Measurements from ENCODE around the gene TTC33.

The TTC33 gene

GRCh38 chr5:40551496-40552491 lies 204.0 kb downstream of the TTC33 start:
- H3K36me3 ChIP-seq (ENCODE audit: control insufficient read depth, low read depth, low read length) = no peaks in the 10 kb centered on the region
- H3K27me3 ChIP-seq (ENCODE audit: control insufficient read depth, insufficient read depth, low read length) = no peaks in the 10 kb centered on the region
- no peaks in the 10 kb centered on the region for H3K4me1 ChIP-seq (ENCODE audit: control insufficient read depth, low read depth, low read length)
- H3K27ac ChIP-seq (ENCODE audit: low read length) = no peak overlapping the region
- no peaks in the 10 kb centered on the region for H3K9me3 ChIP-seq (ENCODE audit: control insufficient read depth, low read depth, low read length)
- H3K9ac ChIP-seq (ENCODE audit: low read length) = no peak overlapping the region
- no peak overlapping the region for H3K4me3 ChIP-seq (ENCODE audit: low read length)

- H3K9me3 ChIP-seq (ENCODE audit: control insufficient read depth, low read depth, low read length) = no peaks in the 10 kb centered on the region
- no peaks in the 10 kb centered on the region for H3K27me3 ChIP-seq (ENCODE audit: control insufficient read depth, insufficient read depth, low read length)
- H3K9ac ChIP-seq (ENCODE audit: low read length) = no peak overlapping the region
- no peaks in the 10 kb centered on the region for H3K36me3 ChIP-seq (ENCODE audit: control insufficient read depth, low read depth, low read length)
- H3K4me3 ChIP-seq (ENCODE audit: low read length) = no peak overlapping the region
- H3K27ac ChIP-seq (ENCODE audit: low read length) = no peak overlapping the region
- H3K4me1 ChIP-seq (ENCODE audit: control insufficient read depth, low read depth, low read length) = no peaks in the 10 kb centered on the region
Observed at GRCh38 chr5:40550481-40550880, 205.3 kb downstream of the TTC33 start.

DNA sequence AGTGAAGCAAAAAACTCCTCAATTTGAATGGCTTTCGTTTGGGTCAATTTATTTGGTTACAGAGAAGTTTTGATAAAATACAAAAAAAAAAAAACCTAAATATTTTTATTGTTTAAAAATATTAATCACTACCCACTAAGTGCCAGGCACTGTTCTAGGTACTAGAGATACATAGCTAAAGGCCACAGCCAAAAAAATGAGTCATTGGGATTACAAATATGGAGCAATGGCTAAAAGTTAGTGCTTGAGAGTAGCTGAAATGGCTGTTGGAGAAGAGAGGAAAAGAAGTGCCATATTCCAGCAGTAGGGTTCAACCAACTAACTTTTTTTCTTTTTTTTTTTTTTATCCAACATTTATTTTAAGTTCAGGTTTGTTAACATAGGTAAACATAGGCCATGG lies 206.1 kb downstream of the TTC33 start:
- Histone ChIP-seq H3K9ac (ENCODE audit: low read length) (no peak overlapping the region), H3K27ac (ENCODE audit: low read length) (no peak overlapping the region), H3K4me3 (ENCODE audit: low read length) (no peak overlapping the region), H3K9me3 (ENCODE audit: control insufficient read depth, low read depth, low read length) (no peaks in the 10 kb centered on the region), H3K27me3 (ENCODE audit: control insufficient read depth, insufficient read depth, low read length) (no peaks in the 10 kb centered on the region), H3K36me3 (ENCODE audit: control insufficient read depth, low read depth, low read length) (no peaks in the 10 kb centered on the region), H3K4me1 (ENCODE audit: control insufficient read depth, low read depth, low read length) (no peaks in the 10 kb centered on the region)

GRCh38 chr5:40547994-40548575 lies 207.7 kb downstream of the TTC33 start:
- no peaks in the 10 kb centered on the region for H3K36me3 ChIP-seq (ENCODE audit: control insufficient read depth, low read depth, low read length)
- no peak overlapping the region for H3K27ac ChIP-seq (ENCODE audit: low read length)
- no peak overlapping the region for H3K9ac ChIP-seq (ENCODE audit: low read length)
- H3K4me3 ChIP-seq (ENCODE audit: low read length) = no peak overlapping the region
- no peaks in the 10 kb centered on the region for H3K4me1 ChIP-seq (ENCODE audit: control insufficient read depth, low read depth, low read length)
- H3K27me3 ChIP-seq (ENCODE audit: control insufficient read depth, insufficient read depth, low read length) = no peaks in the 10 kb centered on the region
- no peaks in the 10 kb centered on the region for H3K9me3 ChIP-seq (ENCODE audit: control insufficient read depth, low read depth, low read length)

DNA sequence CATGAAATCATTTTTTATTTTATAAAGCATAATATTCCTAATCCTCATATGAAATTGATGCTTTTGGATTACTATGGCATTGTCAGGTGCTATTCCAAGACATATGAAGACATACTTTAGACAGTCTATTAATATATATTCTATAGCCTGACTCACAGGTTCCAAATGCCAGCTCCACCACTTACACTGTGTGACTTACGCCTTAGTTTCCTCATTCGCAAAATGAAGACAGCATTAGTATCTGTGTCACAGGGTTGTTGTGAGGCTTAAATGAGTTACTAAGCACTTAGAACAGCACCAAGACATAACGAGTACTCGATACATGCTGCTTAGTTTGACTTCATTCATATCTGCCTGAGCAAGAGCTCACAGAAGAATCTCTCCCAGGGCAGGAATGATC lies 208.2 kb downstream of the TTC33 start:
- Histone ChIP-seq H3K9me3 (ENCODE audit: control insufficient read depth, low read depth, low read length) (no peaks in the 10 kb centered on the region), H3K4me1 (ENCODE audit: control insufficient read depth, low read depth, low read length) (no peaks in the 10 kb centered on the region), H3K27me3 (ENCODE audit: control insufficient read depth, insufficient read depth, low read length) (no peaks in the 10 kb centered on the region), H3K9ac (ENCODE audit: low read length) (no peak overlapping the region), H3K4me3 (ENCODE audit: low read length) (no peak overlapping the region), H3K27ac (ENCODE audit: low read length) (no peak overlapping the region), H3K36me3 (ENCODE audit: control insufficient read depth, low read depth, low read length) (no peaks in the 10 kb centered on the region)

- no peaks in the 10 kb centered on the region for H3K27me3 ChIP-seq (ENCODE audit: control insufficient read depth, insufficient read depth, low read length)
- H3K4me3 ChIP-seq (ENCODE audit: low read length) = no peak overlapping the region
- H3K36me3 ChIP-seq (ENCODE audit: control insufficient read depth, low read depth, low read length) = no peaks in the 10 kb centered on the region
- no peak overlapping the region for H3K27ac ChIP-seq (ENCODE audit: low read length)
- H3K9me3 ChIP-seq (ENCODE audit: control insufficient read depth, low read depth, low read length) = no peaks in the 10 kb centered on the region
- H3K4me1 ChIP-seq (ENCODE audit: control insufficient read depth, low read depth, low read length) = no peaks in the 10 kb centered on the region
- no peak overlapping the region for H3K9ac ChIP-seq (ENCODE audit: low read length)
Observed at GRCh38 chr5:40540301-40540700, 215.5 kb downstream of the TTC33 start.

DNA sequence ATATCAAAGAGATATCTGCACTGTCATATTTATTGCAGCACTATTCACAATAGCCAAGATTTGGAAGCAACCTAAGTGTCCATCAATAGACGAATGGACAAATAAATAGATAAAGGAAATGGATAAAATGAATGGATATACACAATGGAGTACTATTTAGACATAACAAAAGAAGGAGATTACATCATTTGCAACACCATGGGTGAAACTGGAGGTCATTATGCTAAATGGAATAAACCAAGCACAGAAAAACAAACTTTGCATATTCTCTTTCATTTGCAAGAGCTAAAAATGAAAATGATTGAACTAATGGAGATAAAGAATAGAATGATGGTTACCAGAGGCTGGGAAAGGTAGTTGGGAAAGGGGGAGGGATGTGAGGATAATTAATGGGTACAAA lies 231.1 kb downstream of the TTC33 start:
- Histone ChIP-seq H3K27ac (ENCODE audit: low read length) (no peak overlapping the region), H3K9ac (ENCODE audit: low read length) (no peak overlapping the region), H3K27me3 (ENCODE audit: control insufficient read depth, insufficient read depth, low read length) (no peaks in the 10 kb centered on the region), H3K4me3 (ENCODE audit: low read length) (no peak overlapping the region), H3K9me3 (ENCODE audit: control insufficient read depth, low read depth, low read length) (no peaks in the 10 kb centered on the region), H3K36me3 (ENCODE audit: control insufficient read depth, low read depth, low read length) (no peaks in the 10 kb centered on the region), H3K4me1 (ENCODE audit: control insufficient read depth, low read depth, low read length) (peaks cover 7% of the 10 kb centered on the region)

- peaks cover 7% of the 10 kb centered on the region for H3K4me1 ChIP-seq (ENCODE audit: control insufficient read depth, low read depth, low read length)
- no peaks in the 10 kb centered on the region for H3K9me3 ChIP-seq (ENCODE audit: control insufficient read depth, low read depth, low read length)
- H3K36me3 ChIP-seq (ENCODE audit: control insufficient read depth, low read depth, low read length) = no peaks in the 10 kb centered on the region
- H3K27ac ChIP-seq (ENCODE audit: low read length) = no peak overlapping the region
- H3K4me3 ChIP-seq (ENCODE audit: low read length) = no peak overlapping the region
- H3K27me3 ChIP-seq (ENCODE audit: control insufficient read depth, insufficient read depth, low read length) = no peaks in the 10 kb centered on the region
- no peak overlapping the region for H3K9ac ChIP-seq (ENCODE audit: low read length)
Observed at GRCh38 chr5:40521925-40522324, 233.8 kb downstream of the TTC33 start.

GRCh38 chr5:40521108-40521785 lies 234.5 kb downstream of the TTC33 start:
- Histone ChIP-seq H3K27ac (ENCODE audit: low read length) (no peak overlapping the region), H3K4me3 (ENCODE audit: low read length) (no peak overlapping the region), H3K4me1 (ENCODE audit: control insufficient read depth, low read depth, low read length) (peaks cover 7% of the 10 kb centered on the region), H3K9me3 (ENCODE audit: control insufficient read depth, low read depth, low read length) (no peaks in the 10 kb centered on the region), H3K36me3 (ENCODE audit: control insufficient read depth, low read depth, low read length) (no peaks in the 10 kb centered on the region), H3K9ac (ENCODE audit: low read length) (no peak overlapping the region), H3K27me3 (ENCODE audit: control insufficient read depth, insufficient read depth, low read length) (no peaks in the 10 kb centered on the region)

GRCh38 chr5:40518485-40518917 lies 237.3 kb downstream of the TTC33 start:
- no peaks in the 10 kb centered on the region for H3K27me3 ChIP-seq (ENCODE audit: control insufficient read depth, insufficient read depth, low read length)
- no peaks in the 10 kb centered on the region for H3K36me3 ChIP-seq (ENCODE audit: control insufficient read depth, low read depth, low read length)
- no peaks in the 10 kb centered on the region for H3K9me3 ChIP-seq (ENCODE audit: control insufficient read depth, low read depth, low read length)
- no peaks in the 10 kb centered on the region for H3K4me1 ChIP-seq (ENCODE audit: control insufficient read depth, low read depth, low read length)
- H3K4me3 ChIP-seq (ENCODE audit: low read length) = no peak overlapping the region
- no peak overlapping the region for H3K27ac ChIP-seq (ENCODE audit: low read length)
- H3K9ac ChIP-seq (ENCODE audit: low read length) = no peak overlapping the region

DNA sequence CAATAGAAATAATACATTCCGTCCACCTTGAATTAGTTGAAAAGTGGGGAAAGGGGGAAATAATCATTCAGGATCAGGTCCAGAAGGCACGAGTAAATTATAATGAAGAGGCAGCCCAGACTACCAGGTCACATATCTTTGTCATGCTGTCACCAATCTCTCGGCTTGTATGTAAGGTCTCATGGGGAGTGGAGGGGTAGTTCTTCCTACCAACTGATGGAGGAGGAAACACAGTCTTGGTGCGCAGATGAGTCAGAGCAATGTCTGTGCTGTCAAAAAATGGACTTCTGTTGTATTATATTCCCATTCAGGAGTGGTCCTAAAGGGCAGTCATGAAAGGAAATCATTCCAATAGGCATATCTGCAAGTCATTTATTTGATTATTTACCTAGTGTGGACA lies 240.3 kb downstream of the TTC33 start:
- no peaks in the 10 kb centered on the region for H3K36me3 ChIP-seq (ENCODE audit: control insufficient read depth, low read depth, low read length)
- no peak overlapping the region for H3K9ac ChIP-seq (ENCODE audit: low read length)
- H3K27me3 ChIP-seq (ENCODE audit: control insufficient read depth, insufficient read depth, low read length) = no peaks in the 10 kb centered on the region
- H3K27ac ChIP-seq (ENCODE audit: low read length) = no peak overlapping the region
- no peaks in the 10 kb centered on the region for H3K9me3 ChIP-seq (ENCODE audit: control insufficient read depth, low read depth, low read length)
- no peaks in the 10 kb centered on the region for H3K4me1 ChIP-seq (ENCODE audit: control insufficient read depth, low read depth, low read length)
- no peak overlapping the region for H3K4me3 ChIP-seq (ENCODE audit: low read length)
